GM12878 (cell line): ENCODE results near the gene ACVR1C. TPM values are rescaled to one million over a fixed set of nuclear protein-coding genes. Genes with fewer than 3 reads are reported as not detected.

Experiments used
- E4F1 ChIP-seq: fragments of 450-650 bp; IDR thresholded peaks from 2 replicates; pipeline ENCODE4 v1.6.1; 2018; ENCODE audit warnings: borderline replicate concordance, mild to moderate bottlenecking; ENCODE audit not compliant: partially characterized antibody
- ZSCAN29 ChIP-seq: fragments of 450-650 bp; IDR thresholded peaks from 2 replicates; pipeline ENCODE4 v1.6.1; 2017; ENCODE audit warnings: mild to moderate bottlenecking, moderate library complexity
- polyA plus RNA-seq, 11 experiments: library from polyadenylated mRNA; depleted of rRNA in 4 of 11; unstranded in 6 of 11; stranded (reverse) in 5 of 11; fragments of >200 nt; fragmentation: Nextera tagmentation in 4 of 11; fragmentation: Illumina TruSeq in 1 of 11; extraction: Ambion mirVana in 4 of 11; extraction: Trizol in 1 of 11; gene quantifications; 1 replicate in 1 of 11; 2 replicates in 10 of 11; pipeline versions ENCODE4 v1.2.1 to v1.2.3, GENCODE V29; 2011 to 2016; ENCODE audit warnings: inconsistent platforms in 2 of 11, missing spikeins in 2 of 11, low read depth in 1 of 11
- total RNA-seq, 4 experiments: library from RNA; depleted of rRNA in 3 of 4; stranded (reverse); fragments of >200 nt in 3 of 4; fragmentation: Illumina TruSeq in 1 of 4; extraction: Trizol in 1 of 4; gene quantifications; 2 replicates each; pipeline versions ENCODE4 v1.2.1 to v1.2.3, GENCODE V29; 2013 to 2021
- TF ChIP-seq, protein P1 (sequence below): fragments of 450-650 bp; IDR thresholded peaks from 2 replicates; pipeline ENCODE4 v1.6.1; 2016; ENCODE audit warnings: mild to moderate bottlenecking
- TF ChIP-seq, protein P2 (sequence below): fragments of 450-650 bp; IDR thresholded peaks from 2 replicates; pipeline ENCODE4 v1.6.1; 2017; ENCODE audit warnings: mild to moderate bottlenecking, moderate library complexity

The ACVR1C gene
- total and polyA plus RNA-seq, 10 of the 15 experiments (the other 5 are each of a cell fraction or from before 2014, with no cell fraction given), result not detected

DNA sequence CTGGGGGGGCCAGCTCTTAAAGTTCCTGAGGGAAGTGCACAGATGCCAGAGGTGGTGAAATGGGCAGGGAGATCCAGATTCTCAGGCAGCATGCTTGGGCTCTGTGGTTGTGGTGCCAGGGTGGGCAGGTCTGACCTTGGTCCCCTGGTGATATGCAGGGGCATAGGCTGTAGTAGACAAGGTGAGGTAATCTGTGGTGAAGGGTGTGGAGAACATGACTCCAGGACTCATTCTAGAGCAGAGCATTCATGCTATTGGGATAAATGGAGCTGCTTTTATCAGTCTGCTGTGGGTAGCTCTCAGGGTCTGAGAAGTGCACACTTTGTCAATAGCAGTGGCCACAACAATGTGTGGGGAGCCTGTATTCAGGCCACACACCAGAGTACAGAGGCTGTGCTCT, 16.9 kb downstream of the ACVR1C start (continued):
- no peak for TF ChIP-seq E4F1
- TF ChIP-seq, protein P1, sequence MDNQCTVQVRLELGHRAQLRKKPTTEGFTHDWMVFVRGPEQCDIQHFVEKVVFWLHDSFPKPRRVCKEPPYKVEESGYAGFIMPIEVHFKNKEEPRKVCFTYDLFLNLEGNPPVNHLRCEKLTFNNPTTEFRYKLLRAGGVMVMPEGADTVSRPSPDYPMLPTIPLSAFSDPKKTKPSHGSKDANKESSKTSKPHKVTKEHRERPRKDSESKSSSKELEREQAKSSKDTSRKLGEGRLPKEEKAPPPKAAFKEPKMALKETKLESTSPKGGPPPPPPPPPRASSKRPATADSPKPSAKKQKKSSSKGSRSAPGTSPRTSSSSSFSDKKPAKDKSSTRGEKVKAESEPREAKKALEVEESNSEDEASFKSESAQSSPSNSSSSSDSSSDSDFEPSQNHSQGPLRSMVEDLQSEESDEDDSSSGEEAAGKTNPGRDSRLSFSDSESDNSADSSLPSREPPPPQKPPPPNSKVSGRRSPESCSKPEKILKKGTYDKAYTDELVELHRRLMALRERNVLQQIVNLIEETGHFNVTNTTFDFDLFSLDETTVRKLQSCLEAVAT, result no peak
- TF ChIP-seq ZSCAN29, result no peak
- TF ChIP-seq, protein P2, sequence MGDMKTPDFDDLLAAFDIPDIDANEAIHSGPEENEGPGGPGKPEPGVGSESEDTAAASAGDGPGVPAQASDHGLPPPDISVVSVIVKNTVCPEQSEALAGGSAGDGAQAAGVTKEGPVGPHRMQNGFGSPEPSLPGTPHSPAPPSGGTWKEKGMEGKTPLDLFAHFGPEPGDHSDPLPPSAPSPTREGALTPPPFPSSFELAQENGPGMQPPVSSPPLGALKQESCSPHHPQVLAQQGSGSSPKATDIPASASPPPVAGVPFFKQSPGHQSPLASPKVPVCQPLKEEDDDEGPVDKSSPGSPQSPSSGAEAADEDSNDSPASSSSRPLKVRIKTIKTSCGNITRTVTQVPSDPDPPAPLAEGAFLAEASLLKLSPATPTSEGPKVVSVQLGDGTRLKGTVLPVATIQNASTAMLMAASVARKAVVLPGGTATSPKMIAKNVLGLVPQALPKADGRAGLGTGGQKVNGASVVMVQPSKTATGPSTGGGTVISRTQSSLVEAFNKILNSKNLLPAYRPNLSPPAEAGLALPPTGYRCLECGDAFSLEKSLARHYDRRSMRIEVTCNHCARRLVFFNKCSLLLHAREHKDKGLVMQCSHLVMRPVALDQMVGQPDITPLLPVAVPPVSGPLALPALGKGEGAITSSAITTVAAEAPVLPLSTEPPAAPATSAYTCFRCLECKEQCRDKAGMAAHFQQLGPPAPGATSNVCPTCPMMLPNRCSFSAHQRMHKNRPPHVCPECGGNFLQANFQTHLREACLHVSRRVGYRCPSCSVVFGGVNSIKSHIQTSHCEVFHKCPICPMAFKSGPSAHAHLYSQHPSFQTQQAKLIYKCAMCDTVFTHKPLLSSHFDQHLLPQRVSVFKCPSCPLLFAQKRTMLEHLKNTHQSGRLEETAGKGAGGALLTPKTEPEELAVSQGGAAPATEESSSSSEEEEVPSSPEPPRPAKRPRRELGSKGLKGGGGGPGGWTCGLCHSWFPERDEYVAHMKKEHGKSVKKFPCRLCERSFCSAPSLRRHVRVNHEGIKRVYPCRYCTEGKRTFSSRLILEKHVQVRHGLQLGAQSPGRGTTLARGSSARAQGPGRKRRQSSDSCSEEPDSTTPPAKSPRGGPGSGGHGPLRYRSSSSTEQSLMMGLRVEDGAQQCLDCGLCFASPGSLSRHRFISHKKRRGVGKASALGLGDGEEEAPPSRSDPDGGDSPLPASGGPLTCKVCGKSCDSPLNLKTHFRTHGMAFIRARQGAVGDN, result no peak
- TF ChIP-seq, all 136 proteins: peak for 0
